Colonic mucosa (tissue), 4 donors: Measurements from ENCODE around the gene RAPGEF6. TPM values are rescaled to one million over a fixed set of nuclear protein-coding genes. Genes with fewer than 3 reads are reported as not detected.

Experiments
- DNase-seq: peaks from one replicate; pipeline ENCODE4 v3.0.0-alpha.2; 2020
- H3K27ac ChIP-seq: fragments of 200-600 bp; one replicate; pipeline ENCODE4 v1.8.0; 2021
- H3K27me3 ChIP-seq: fragments of 200-600 bp; one replicate; pipeline ENCODE4 v1.8.0; 2021
- H3K36me3 ChIP-seq: fragments of 200-600 bp; one replicate; pipeline ENCODE4 v1.8.0; 2021
- H3K4me1 ChIP-seq: fragments of 200-600 bp; one replicate; pipeline ENCODE4 v1.8.0; 2021; ENCODE audit warnings: mild to moderate bottlenecking
- H3K4me3 ChIP-seq: fragments of 200-600 bp; one replicate; pipeline ENCODE4 v1.8.0; 2021
- H3K9ac ChIP-seq, 2 donors: one replicate each; pipeline ENCODE4 v1.7.0; 2013; ENCODE audit warnings: control low read depth in 2 of 2, low read depth in 2 of 2, low read length in 2 of 2
- H3K9me3 ChIP-seq: fragments of 200-600 bp; one replicate; pipeline ENCODE4 v1.8.0; 2021
- intact Hi-C: fragments of 100-400 bp; cut with DNase I; formaldehyde crosslinking; loops from one replicate; pipeline ENCODE4 v1.14.1; 2022
- total RNA-seq, 2 donors: library from RNA; stranded (reverse); fragmentation: NEBNext Ultra II Directional in 1 of 2; extraction: Animal tissue kit (Norgen Biotek cat#: 25700) in 1 of 2; gene quantifications; one replicate each; pipeline ENCODE4 v1.2.1, GENCODE V29; 2021
- TF ChIP-seq, protein P1 (sequence below): fragments of 200-600 bp; IDR thresholded peaks from one replicate; pipeline ENCODE4 v1.8.0; 2022; ENCODE audit warnings: antibody characterized with exemption, mild to moderate bottlenecking
- donor health status: healthy.
- donor health status: DM: no; HTN: no; CAD: no.
- donor health status: DM: no; HTN: no; CAD: no.

Gene RAPGEF6
- total RNA-seq, 2 donors from 2014 or later, result 14.9 to 16.2 TPM

DNA sequence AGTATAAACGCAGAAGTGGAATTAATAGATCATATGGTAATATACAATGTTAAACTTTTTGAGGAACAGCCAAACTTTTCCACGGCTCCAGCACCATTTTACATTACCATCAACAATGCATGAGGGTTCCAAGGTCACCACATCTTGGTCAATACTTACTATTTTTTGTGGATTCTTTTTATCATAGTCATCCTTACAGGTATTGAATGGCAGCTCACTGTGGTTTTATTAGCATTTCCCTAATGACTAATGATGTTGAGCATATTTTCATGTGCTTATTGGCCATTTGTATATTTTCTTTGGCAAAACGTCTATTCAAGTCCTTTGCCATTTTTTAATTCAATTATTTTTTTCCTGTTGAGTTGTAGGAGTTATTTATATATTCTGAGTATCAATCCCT lies 14.1 kb upstream of the RAPGEF6 start:
- Histone ChIP-seq H3K9ac (no peak overlapping the region), H3K4me3 (no peak overlapping the region), H3K36me3 (peaks cover 7% of the 10 kb centered on the region), H3K27me3 (no peaks in the 10 kb centered on the region), H3K27ac (no peak overlapping the region), H3K9me3 (no peaks in the 10 kb centered on the region), H3K4me1 (no peaks in the 10 kb centered on the region)
- TF ChIP-seq, protein P1, sequence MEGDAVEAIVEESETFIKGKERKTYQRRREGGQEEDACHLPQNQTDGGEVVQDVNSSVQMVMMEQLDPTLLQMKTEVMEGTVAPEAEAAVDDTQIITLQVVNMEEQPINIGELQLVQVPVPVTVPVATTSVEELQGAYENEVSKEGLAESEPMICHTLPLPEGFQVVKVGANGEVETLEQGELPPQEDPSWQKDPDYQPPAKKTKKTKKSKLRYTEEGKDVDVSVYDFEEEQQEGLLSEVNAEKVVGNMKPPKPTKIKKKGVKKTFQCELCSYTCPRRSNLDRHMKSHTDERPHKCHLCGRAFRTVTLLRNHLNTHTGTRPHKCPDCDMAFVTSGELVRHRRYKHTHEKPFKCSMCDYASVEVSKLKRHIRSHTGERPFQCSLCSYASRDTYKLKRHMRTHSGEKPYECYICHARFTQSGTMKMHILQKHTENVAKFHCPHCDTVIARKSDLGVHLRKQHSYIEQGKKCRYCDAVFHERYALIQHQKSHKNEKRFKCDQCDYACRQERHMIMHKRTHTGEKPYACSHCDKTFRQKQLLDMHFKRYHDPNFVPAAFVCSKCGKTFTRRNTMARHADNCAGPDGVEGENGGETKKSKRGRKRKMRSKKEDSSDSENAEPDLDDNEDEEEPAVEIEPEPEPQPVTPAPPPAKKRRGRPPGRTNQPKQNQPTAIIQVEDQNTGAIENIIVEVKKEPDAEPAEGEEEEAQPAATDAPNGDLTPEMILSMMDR, result no peak
- DNase-seq, result no peak
- intact Hi-C loops, result no loop called here

DNA sequence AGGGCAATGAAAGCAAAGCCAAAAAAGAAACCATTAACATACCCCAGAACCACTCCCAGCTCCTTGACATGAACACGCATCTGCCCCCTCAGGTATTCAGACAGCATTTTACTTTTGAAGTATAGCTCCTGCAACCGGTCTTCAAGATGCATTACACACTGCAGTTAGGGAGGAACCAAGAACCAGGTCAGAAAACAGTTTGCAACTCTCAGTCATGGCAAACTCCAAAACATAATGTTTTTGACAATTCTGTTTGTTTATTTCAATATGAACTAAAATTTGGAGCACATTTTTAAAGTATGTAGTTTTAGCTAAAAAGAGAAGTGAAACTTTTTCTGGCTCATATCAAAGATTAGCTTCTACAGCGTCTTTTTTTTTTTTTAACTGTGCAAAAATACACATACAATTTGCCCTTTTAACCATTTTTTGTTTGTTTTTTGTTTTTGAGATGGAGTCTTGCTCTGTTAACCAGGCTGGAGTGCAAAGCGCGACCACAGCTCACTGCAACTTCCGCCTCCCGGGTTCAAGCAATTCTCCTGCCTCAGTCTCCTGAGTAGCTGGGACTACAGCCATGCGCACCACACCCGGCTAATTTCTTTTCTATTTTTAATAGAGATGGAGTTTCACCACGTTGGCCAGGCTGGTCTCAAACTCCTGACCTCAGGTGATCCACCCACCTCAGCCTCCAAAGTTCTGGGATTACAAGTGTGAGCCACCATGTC lies 12.2 kb upstream of the RAPGEF6 start:
- TF ChIP-seq, protein P1, result no peak
- intact Hi-C loops, result no loop called here
- no peak overlapping the region for H3K27ac ChIP-seq
- no peaks in the 10 kb centered on the region for H3K4me1 ChIP-seq
- H3K36me3 ChIP-seq, result peaks cover 7% of the 10 kb centered on the region
- no peak for DNase-seq
- no peaks in the 10 kb centered on the region for H3K27me3 ChIP-seq
- H3K9me3 ChIP-seq, result no peaks in the 10 kb centered on the region
- H3K4me3 ChIP-seq, result no peak overlapping the region
- no peak overlapping the region for H3K9ac ChIP-seq

DNA sequence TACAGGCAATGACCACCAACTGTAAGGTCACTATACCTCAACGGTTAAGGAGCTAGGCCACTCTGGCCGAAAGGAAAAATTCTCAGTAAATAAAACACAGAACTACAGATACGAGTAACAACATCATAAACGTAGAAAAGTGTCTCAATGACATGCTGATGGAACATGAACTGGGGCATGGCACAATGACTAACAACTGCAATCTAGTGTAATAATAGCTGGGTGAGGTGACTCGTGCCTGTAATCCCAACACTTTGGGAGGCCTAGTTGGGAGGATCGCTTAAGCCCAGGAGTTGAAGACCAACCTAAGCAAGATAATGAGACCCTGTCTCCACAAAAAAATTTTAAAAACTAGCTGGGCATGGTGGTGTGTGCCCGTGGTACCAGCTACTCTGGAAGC lies 9.8 kb upstream of the RAPGEF6 start:
- intact Hi-C loops, result no loop called here
- Histone ChIP-seq H3K27ac (no peak overlapping the region), H3K27me3 (no peaks in the 10 kb centered on the region), H3K4me3 (no peak overlapping the region), H3K36me3 (no peaks in the 10 kb centered on the region), H3K4me1 (no peaks in the 10 kb centered on the region), H3K9me3 (no peaks in the 10 kb centered on the region), H3K9ac (no peak overlapping the region)
- TF ChIP-seq, protein P1, result no peak
- DNase-seq, result no peak

DNA sequence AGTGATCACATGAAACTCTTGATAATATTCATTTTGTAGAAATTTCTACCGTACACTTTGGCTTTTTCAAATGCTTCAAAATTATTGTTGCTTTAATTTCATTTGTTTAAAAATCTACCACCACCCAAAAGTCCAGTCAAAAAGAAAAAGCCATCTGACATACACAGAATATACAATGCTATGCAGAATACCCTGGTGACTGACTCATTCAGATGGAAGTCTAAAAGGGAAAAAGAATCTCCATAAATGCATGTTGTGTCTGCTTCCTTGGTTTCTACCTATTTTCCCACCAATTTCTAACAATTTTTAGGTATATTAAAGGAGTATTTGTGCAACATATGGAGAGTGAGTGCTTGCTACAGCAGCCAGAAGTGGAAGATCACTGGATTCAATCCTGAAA lies 9.3 kb upstream of the RAPGEF6 start:
- Histone ChIP-seq H3K9ac (no peak overlapping the region), H3K4me3 (no peak overlapping the region), H3K27me3 (no peaks in the 10 kb centered on the region), H3K27ac (no peak overlapping the region), H3K36me3 (no peaks in the 10 kb centered on the region), H3K4me1 (no peaks in the 10 kb centered on the region), H3K9me3 (no peaks in the 10 kb centered on the region)
- intact Hi-C loops, result no loop called here
- DNase-seq, result no peak
- TF ChIP-seq, protein P1, result no peak

DNA sequence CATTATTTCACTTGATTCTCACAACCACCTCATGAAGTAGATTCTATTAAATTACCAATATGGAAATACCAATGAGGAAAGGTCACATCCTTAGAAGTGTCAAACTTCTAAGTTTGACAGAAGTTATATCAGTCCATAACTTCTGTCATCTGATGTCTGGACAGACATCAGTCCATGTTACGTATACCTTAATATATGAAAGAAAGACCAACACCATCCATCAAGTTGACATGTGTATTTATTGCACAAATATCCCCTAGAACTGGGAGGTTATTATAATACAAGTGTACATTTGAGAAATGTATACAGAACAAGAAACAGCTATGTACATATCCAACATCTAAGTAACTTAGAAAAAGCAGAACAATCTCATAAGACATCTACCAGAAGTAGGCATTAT lies 6.5 kb upstream of the RAPGEF6 start:
- H3K9me3 ChIP-seq, result no peaks in the 10 kb centered on the region
- H3K9ac ChIP-seq, result no peak overlapping the region
- DNase-seq, result no peak

More for the DNA sequence above, 6.5 kb upstream of the RAPGEF6 start:
- no peaks in the 10 kb centered on the region for H3K27me3 ChIP-seq
- intact Hi-C loops, result no loop called here
- H3K4me1 ChIP-seq, result no peaks in the 10 kb centered on the region
- no peak overlapping the region for H3K4me3 ChIP-seq
- no peaks in the 10 kb centered on the region for H3K36me3 ChIP-seq
- TF ChIP-seq, protein P1, result no peak
- H3K27ac ChIP-seq, result no peak overlapping the region
